Measurements from ENCODE around the gene YTHDC1.
"Not testable (repeated sequence)": the region's sequence is repeated elsewhere in the genome, so short reads cannot be mapped to it uniquely, and the experiment has no call there.

The YTHDC1 gene

GRCh38 chr4:68349649-68350360 lies at the start of gene YTHDC1:
Gene YTHDC1 (minus strand): TSS chr4:68350090. CDS start chr4:68349753, 337 bp downstream.
- H3K4me3 ChIP-seq (ENCODE audit: low read depth, low read length) = peak within 1 kb of the TSS; percentile 65
- no peak for TF ChIP-seq CTCF (IDR thresholded peaks at IDR 0.05; ENCODE audit: borderline replicate concordance, insufficient read depth, low read depth, low read length)

GRCh38 chr4:68399306-68399705 lies 49.4 kb upstream of the YTHDC1 start:
- no peak overlapping the region for H3K4me3 ChIP-seq (ENCODE audit: low read depth, low read length)
- TF ChIP-seq CTCF (IDR thresholded peaks at IDR 0.05; ENCODE audit: borderline replicate concordance, insufficient read depth, low read depth, low read length) = no peak

GRCh38 chr4:68396756-68397155 lies 46.9 kb upstream of the YTHDC1 start:
- no peak overlapping the region for H3K4me3 ChIP-seq (ENCODE audit: low read depth, low read length)
- no peak for TF ChIP-seq CTCF (IDR thresholded peaks at IDR 0.05; ENCODE audit: borderline replicate concordance, insufficient read depth, low read depth, low read length)

GRCh38 chr4:68391436-68391835 lies 41.5 kb upstream of the YTHDC1 start:
- no peak overlapping the region for H3K4me3 ChIP-seq (ENCODE audit: low read depth, low read length)
- no peak for TF ChIP-seq CTCF (IDR thresholded peaks at IDR 0.05; ENCODE audit: borderline replicate concordance, insufficient read depth, low read depth, low read length)

GRCh38 chr4:68390205-68390935 lies 40.5 kb upstream of the YTHDC1 start:
- TF ChIP-seq CTCF (IDR thresholded peaks at IDR 0.05; ENCODE audit: borderline replicate concordance, insufficient read depth, low read depth, low read length) = no peak
- H3K4me3 ChIP-seq (ENCODE audit: low read depth, low read length) = no peak overlapping the region

GRCh38 chr4:68389386-68389913 lies 39.6 kb upstream of the YTHDC1 start:
- H3K4me3 ChIP-seq (ENCODE audit: low read depth, low read length) = not testable (repeated sequence)

GRCh38 chr4:68388347-68388865 lies 38.5 kb upstream of the YTHDC1 start:
- H3K4me3 ChIP-seq (ENCODE audit: low read depth, low read length) = no peak overlapping the region
- no peak for TF ChIP-seq CTCF (IDR thresholded peaks at IDR 0.05; ENCODE audit: borderline replicate concordance, insufficient read depth, low read depth, low read length)

All from GM12875 (cell line).